ENCODE measurements around the gene MAP2.

DNA sequence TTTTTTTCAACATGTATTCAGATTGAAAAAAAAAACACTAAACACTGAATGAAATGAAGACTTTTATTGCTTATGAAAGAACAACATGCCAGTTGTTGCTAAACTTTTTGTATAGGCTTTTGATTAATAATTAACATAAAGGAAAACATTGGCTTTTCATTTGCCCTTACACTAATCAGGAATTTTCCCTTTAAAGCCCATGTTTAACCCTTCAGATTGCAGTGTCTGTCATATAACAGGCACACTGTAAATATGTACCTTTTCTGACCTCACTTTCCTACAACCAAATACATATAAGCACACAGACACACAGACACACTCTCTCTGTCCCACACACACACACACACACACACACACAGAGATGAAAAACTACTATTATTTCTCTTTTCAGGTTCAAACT lies 84.4 kb downstream of the MAP2 start:
- TF ChIP-seq, protein P1, sequence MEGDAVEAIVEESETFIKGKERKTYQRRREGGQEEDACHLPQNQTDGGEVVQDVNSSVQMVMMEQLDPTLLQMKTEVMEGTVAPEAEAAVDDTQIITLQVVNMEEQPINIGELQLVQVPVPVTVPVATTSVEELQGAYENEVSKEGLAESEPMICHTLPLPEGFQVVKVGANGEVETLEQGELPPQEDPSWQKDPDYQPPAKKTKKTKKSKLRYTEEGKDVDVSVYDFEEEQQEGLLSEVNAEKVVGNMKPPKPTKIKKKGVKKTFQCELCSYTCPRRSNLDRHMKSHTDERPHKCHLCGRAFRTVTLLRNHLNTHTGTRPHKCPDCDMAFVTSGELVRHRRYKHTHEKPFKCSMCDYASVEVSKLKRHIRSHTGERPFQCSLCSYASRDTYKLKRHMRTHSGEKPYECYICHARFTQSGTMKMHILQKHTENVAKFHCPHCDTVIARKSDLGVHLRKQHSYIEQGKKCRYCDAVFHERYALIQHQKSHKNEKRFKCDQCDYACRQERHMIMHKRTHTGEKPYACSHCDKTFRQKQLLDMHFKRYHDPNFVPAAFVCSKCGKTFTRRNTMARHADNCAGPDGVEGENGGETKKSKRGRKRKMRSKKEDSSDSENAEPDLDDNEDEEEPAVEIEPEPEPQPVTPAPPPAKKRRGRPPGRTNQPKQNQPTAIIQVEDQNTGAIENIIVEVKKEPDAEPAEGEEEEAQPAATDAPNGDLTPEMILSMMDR (IDR thresholded peaks at IDR 0.05), result no peak
- no peak for TF ChIP-seq EZH2 (IDR thresholded peaks at IDR 0.05; ENCODE audit: borderline replicate concordance, insufficient read depth, low read depth, low read length, poor library complexity, severe bottlenecking)

All from B cell (primary cell).